ENCODE measurements around the gene CHRNG.

Gene CHRNG

GRCh38 chr2:232494542-232494941, 45.0 kb upstream of the CHRNG start:
- TF ChIP-seq CTCF (IDR thresholded peaks at IDR 0.05) = no peak

DNA sequence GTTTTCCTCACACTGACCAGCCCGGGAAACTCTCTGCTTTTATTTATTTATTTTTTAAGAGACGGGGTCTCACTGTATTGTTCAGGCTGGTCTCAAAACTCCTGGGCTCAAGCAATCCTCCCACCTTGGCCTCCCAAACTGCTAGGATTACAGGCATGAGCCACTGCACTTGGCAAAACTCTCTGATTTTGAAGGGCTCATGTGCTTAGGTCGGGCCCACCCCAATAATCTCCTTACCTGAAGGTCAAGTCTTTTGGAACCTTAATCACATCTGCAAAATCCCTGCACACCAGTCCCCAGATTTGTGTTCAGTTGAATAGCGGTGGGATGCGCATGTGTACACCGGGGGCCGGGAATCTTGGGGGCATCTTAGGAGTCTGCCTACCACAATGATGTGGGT, 44.2 kb upstream of the CHRNG start:
- no peak for TF ChIP-seq CTCF (IDR thresholded peaks at IDR 0.05)

DNA sequence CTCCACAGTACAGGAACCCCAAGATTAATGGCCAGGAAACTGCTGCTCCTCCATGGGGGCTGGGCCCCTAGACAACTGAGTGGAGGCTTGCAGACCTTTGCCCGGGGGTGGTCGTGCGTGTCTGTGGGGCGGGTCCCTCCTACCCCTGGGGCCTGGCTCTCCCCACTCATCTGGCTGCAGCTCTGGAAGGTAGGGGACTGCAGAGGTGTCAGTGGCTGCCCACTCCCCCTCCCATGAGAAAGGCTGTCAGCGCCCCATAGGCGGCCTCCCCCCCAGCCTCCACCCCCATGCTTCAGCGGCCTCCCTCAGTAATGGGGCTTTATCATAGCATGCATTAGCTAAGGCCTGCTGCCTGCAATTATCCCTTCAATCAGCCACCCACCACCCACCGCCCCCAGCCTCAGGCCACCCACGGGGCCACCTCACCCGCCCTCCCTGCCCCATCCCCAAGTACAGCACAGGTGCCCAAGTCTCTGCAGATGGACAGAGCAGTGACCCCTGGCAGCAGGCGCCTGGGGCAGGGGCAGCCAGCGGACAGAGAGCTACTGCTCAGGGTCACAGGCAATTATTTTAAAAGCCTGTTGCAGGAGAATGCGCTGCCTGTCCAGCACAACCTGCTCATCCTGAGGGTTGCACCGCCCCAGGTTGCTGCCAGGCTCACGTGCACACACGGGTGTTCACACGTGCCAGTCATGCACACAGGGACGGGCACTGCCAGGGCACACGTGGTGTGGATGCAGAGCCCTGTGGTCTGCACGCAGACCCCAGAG, 42.8 kb upstream of the CHRNG start:
- no peak for TF ChIP-seq CTCF (IDR thresholded peaks at IDR 0.05)

DNA sequence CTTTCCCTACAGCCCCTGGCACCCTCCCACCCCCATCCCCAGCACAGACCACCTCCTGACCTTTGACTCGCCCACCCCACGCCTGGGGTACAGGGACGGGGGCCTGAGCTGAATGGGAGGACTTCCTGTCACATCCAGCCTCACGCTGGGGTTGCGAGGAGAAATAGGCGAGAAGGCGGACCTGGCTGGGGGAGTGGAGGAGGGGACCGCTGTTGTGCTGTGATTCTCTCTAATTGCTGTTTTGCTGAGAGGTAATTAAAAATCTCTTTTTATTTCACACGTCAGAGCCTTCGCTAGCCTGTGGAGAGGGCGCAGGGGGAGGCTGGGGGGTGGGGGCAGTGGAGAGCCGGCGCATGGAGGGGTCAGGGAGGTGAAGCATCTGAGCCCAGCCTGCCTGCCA, 42.1 kb upstream of the CHRNG start:
- TF ChIP-seq CTCF (IDR thresholded peaks at IDR 0.05) = no peak

DNA sequence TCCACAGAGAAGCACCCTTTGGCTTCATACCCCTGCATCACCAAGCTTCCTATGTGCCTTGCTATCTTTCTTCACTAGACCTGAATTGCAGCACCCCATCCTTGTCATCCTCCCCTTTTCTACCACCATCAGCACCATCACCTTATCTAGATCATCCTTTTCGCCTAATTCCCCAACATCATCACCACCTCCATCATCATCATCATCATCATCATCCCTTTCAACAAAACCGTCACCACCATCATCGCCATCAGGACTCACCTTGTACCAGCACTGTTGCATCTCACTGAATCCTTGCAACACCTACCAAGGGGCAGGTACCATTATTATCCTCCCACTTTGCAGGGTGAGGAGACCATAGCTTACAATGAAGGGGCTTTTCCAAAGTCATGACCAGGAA, 41.0 kb upstream of the CHRNG start:
- TF ChIP-seq CTCF (IDR thresholded peaks at IDR 0.05) = no peak

DNA sequence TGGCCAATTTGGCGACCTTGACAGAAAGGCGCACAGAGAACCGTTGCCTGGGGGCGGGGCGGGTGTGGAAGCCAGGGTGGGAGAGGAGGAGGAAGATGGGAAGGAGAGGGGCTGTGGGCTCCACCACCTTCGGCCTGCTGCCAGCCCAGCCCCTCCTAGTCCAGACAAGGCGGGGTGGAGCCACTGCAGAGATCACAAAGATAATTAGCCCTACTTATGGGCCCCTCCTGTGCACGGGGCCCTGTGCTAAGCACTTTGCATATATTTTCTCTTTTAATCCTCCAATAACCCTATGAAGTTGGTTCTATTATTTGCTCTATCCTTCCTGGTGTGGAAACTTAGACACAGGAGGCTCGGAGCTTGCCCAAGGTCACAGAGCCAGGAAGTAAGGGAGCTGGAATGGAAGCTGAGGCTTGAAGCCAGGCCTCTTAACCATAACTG, 38.1 kb upstream of the CHRNG start:
- TF ChIP-seq CTCF (IDR thresholded peaks at IDR 0.05) = no peak

- no peak for TF ChIP-seq CTCF (IDR thresholded peaks at IDR 0.05)
These were observed 37.6 kb upstream of the CHRNG start for GRCh38 chr2:232501794-232502390.

Data from LNCAP (cell line).